Fibroblast of the aortic adventitia (primary cell): Measurements from ENCODE around the gene ZNF423. TPM values are rescaled to one million over a fixed set of nuclear protein-coding genes. Genes with fewer than 3 reads are reported as not detected.

Experiments used
- DNase-seq: peaks from one replicate; pipeline ENCODE4 v3.0.0-alpha.2; 2010; ENCODE audit warnings: low read depth
- H3K4me3 ChIP-seq: 2 replicates; pipeline ENCODE4 v1.5.1; 2011; ENCODE audit warnings: low read depth, mild to moderate bottlenecking, control low read depth, low read length, moderate library complexity
- CTCF ChIP-seq: IDR thresholded peaks from 2 replicates; pipeline ENCODE4 v1.5.1; 2011; ENCODE audit warnings: mild to moderate bottlenecking, low read length, control low read depth, inconsistent platforms; ENCODE audit not compliant: insufficient read depth
- total RNA-seq: library from RNA; depleted of rRNA; stranded (reverse); fragments of >200 nt; gene quantifications from 2 replicates; pipeline ENCODE4 v1.2.3, GENCODE V29; 2012; ENCODE audit warnings: low replicate concordance

The ZNF423 gene
- total RNA-seq, 1 donor = 13.5 TPM

- TF ChIP-seq CTCF = no peak
- H3K4me3 ChIP-seq = no peak overlapping the region
- no peak for DNase-seq
Observed at GRCh38 chr16:49698453-49698815, 157.5 kb downstream of the ZNF423 start.

- DNase-seq = no peak
- H3K4me3 ChIP-seq = no peak overlapping the region
- TF ChIP-seq CTCF = no peak
Observed at GRCh38 chr16:49697631-49698452, 158.1 kb downstream of the ZNF423 start.

- no peak for DNase-seq
- no peak overlapping the region for H3K4me3 ChIP-seq
- no peak for TF ChIP-seq CTCF
Observed at GRCh38 chr16:49696414-49697101, 159.4 kb downstream of the ZNF423 start.

- TF ChIP-seq CTCF = no peak
- DNase-seq = no peak
- H3K4me3 ChIP-seq = no peak overlapping the region
Observed at GRCh38 chr16:49695782-49696413, 160.0 kb downstream of the ZNF423 start.

GRCh38 chr16:49693445-49693844, 162.5 kb downstream of the ZNF423 start:
- no peak for DNase-seq
- no peak for TF ChIP-seq CTCF
- no peak overlapping the region for H3K4me3 ChIP-seq

GRCh38 chr16:49690778-49691177, 165.1 kb downstream of the ZNF423 start:
- no peak for TF ChIP-seq CTCF
- DNase-seq = no peak
- no peak overlapping the region for H3K4me3 ChIP-seq
